ENCODE results near the gene LTBP2.
"Not testable (repeated sequence)": the region's sequence is repeated elsewhere in the genome, so short reads cannot be mapped to it uniquely, and the experiment has no call there.

Gene LTBP2

GRCh38 chr14:74547331-74547927 lies 64.6 kb downstream of the LTBP2 start:
- DNase-seq, result no peak

DNA sequence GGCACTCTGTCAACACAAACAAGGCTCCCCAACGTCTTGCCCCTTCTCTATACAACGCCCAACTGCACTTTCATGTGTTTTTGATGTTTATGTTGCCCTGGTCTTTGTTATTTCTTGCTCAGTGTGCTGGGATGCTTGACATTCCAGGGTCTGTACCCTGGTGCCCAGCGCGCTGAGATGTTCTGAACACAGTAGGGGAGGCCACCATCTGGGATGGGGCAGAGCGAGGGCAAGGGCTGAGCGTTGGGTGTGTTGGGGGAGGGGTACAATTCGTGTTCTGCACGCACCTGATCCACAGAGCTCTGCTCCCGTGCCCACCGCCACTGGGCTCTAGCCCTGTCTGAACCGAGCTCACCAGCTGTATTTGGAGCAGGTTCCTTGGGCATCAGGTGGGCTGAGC lies 65.6 kb downstream of the LTBP2 start:
- no peak for DNase-seq

DNA sequence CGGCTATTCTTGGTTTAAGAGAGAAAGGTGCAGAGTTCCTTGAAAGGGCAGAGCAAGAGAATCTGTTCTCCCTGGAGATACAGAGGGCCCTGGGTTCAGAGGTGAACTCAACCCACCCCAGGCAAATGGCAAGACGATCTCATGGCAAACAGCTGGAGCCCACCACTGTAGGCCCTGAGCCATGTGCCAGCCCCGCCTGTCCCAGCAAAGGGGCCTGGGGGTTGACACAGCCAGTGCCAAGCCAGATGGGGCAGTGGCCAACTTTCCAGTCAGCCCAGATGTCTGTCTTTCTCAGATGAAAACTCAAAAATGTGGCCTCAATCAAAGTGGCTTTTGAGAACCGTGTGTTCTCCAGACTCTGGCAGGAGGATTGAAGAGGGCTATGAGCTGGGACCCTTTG lies 66.7 kb downstream of the LTBP2 start:
- no peak for DNase-seq

GRCh38 chr14:74543771-74544438 lies 68.1 kb downstream of the LTBP2 start:
- no peak for DNase-seq

DNA sequence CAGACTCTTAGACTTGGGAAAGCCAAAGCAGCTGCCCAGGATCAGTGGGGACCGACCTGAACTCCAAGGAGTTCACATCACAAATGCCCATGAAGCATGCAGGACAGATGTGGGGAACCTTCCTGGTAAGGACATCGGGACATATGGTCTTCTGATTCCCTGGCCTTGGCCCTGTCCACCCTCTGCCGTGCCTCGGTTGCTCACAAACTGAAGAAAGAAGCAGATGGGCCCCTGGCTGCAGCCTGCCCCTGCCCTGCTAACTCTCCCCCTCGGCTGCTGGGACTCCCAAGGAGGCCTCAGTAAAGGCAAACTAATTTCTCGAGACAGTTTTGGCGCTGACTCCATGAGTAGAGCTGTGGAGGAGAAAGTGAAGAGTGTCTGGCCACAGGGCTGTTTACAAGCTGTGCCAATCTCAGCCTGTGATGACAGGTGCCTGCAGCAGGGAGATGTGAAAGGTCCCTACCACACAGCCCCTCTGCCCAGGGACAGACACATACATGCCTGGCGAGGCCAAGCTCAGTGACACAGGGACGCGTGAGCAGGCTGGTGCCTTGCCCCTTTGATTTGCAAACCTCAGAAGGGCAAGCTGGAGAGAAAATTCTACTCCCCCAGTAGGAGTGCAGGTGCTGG lies 69.9 kb downstream of the LTBP2 start:
- no peak for DNase-seq

GRCh38 chr14:74541225-74541624 lies 70.8 kb downstream of the LTBP2 start:
- no peak for DNase-seq

GRCh38 chr14:74539503-74539902 lies 72.5 kb downstream of the LTBP2 start:
- DNase-seq, result no peak

GRCh38 chr14:74538411-74539391 lies 73.3 kb downstream of the LTBP2 start:
- DNase-seq, result no peak

GRCh38 chr14:74536336-74536735 lies 75.7 kb downstream of the LTBP2 start:
- DNase-seq, result not testable (repeated sequence)

- no peak for DNase-seq
Observed at GRCh38 chr14:74535756-74536325, 76.2 kb downstream of the LTBP2 start.

- no peak for DNase-seq
Observed at GRCh38 chr14:74533576-74533975, 78.5 kb downstream of the LTBP2 start.

DNA sequence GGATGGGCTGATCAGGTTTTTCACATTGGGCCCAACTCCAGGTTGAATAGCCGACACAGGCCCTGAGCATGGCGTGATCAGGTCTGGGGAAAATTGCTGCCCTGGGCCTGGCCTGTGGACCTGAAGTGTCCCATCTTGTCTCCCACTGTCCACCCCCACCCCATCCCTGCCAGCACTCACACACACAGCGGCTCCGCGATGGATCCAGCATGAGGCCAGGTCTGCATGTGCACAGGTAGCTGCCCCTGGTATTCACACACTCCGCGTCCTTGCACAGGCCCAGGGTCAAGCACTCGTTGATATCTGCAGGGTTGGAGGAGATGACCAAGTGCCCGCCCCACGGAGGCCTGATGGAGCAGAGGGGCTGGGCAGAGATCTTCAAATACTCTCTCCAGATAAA lies 79.8 kb downstream of the LTBP2 start:
- no peak for DNase-seq

DNA sequence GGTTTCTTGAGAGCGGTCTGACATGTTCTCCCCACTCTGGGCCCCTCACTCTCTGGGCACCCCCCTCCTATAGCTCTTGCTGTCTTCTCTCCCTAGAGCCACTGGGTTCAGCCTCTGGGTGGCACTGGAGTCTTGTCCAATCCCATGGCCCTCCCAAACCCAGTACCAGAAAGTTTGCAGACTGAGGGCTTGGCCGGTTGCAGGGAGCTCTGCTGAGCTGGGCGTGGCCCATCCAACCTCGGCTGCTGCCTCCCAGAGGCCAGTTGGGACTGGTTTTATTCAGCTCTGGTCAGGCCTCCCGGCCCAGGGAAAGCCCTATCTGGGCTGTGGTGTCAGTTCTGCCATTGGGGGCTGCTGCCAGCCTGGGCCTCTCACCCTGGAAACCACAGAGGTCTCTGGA lies 80.6 kb downstream of the LTBP2 start:
- DNase-seq, result no peak

GRCh38 chr14:74531006-74531405 lies 81.0 kb downstream of the LTBP2 start:
- DNase-seq, result no peak

DNA sequence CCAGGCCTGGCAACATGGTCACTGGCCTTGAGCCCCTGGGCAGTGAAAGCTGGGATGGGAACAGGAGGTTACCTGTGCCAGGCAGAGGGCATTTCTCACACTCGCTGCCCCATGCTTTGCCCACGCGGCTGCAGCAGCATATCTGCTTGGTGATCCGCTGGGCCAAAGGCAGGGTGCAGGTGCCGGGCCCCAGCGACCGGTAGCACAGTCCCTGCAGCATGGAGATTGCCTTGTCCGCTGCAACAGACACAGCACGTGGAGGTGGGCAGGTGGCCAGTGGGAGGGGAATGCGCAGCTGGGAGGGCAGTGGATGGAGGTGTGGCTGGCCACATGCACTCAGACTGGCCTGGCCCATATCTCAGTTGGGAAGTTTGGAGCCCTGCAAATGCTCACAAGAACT lies 83.2 kb downstream of the LTBP2 start:
- DNase-seq, result no peak

DNA sequence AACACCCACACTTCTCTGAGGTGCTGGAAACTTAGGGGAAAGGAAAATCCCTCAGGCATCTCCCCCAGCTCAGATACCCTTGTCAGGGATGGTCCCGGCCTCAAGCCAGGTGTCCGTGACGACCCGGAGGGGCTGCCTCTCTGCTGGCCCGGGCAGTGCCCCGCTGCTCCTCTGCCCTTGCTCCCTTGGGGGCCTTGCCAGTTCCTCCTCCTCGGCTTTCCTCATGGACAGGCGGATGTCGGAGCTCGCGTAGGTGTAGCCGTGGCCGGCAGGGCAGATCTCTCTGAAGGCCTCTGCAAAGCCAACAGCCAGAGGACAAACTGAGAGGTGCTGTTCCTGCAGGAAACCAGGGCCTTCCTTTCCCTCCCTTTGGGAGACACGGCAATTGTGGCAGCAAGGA lies 83.6 kb downstream of the LTBP2 start:
- DNase-seq, result no peak

- DNase-seq, result no peak
Observed at GRCh38 chr14:74527736-74528280, 84.2 kb downstream of the LTBP2 start.

GRCh38 chr14:74526854-74527585 lies 85.0 kb downstream of the LTBP2 start:
- DNase-seq, result no peak

DNA sequence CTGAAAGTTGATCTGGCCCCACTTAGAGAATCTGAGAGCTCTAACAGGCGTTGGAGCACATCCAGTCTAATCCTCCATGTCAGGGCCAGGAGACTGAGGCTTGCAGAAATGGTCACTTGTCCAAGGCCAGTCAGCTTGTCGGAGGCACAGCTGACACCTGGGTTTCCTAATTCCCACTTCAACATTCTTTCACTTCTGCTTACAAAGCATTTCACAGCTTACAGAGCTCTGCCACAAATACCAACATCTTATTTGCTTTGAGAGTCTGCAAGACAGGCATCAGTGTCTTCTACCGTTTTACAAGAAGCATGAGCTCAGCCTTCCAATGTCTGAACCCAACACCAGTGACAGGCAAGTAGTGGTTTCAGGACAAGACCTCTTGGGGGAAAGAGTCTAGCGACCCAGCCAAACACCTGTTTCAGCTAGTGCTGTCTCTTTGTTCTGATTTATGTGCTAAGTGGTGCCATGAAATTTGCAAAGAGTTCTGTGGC lies 86.6 kb downstream of the LTBP2 start:
- DNase-seq, result no peak

GRCh38 chr14:74524812-74525135 lies 87.3 kb downstream of the LTBP2 start:
- DNase-seq, result no peak

DNA sequence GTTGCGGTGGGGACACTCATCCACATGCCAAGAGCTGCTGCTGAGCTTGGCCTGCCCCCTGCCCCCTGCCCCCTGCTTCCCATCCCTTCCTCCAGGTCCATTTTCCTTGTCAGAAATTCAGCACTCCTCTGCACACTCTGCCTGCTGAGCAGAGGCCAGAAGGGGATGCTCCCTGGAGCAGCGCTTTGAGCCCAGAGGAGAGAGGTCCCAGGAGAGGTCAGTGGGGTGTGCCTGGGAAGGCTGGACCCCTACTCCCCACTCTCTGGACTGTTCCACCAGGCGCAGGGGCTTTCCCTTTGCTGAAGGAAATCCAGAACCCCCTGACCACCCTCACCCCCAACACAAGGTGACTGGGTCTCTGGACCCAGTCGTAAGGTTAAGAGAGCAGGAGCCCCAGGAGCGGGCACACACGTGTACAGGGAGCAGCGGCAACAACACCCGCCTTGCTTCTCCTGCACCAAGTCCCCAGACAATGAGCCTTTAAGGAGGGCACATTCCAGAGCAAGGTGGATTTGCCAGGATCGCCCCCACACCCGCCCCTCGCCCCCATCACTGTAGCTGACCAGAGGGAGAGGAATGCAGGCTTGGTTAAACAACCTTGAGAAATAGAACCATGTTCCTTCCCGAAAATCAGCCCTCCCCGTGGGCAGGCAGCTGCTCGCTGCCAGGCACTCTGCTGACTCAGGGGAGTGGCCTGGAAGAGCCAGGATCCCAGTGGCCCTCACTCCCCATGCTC lies 87.8 kb downstream of the LTBP2 start:
- DNase-seq, result no peak

All from activated T-cell treated with anti-CD3 and anti-CD28 coated beads, Interleukin-2, amount 50 U/mL, for 48 hours (primary cell).